ENCODE data around the gene KIRREL3.

The KIRREL3 gene

GRCh38 chr11:126904520-126904919, 96.0 kb downstream of the KIRREL3 start:
- DNase-seq = no peak

- DNase-seq = no peak
Observed at GRCh38 chr11:126901783-126902182, 98.8 kb downstream of the KIRREL3 start.

- no peak for DNase-seq
Observed at GRCh38 chr11:126899961-126900748, 100.4 kb downstream of the KIRREL3 start.

- DNase-seq = no peak
Observed at GRCh38 chr11:126898802-126899201, 101.8 kb downstream of the KIRREL3 start.

- DNase-seq = no peak
Observed at GRCh38 chr11:126897430-126897829, 103.1 kb downstream of the KIRREL3 start.

- no peak for DNase-seq
Observed at GRCh38 chr11:126896025-126896424, 104.5 kb downstream of the KIRREL3 start.

- no peak for DNase-seq
Observed at GRCh38 chr11:126893796-126894195, 106.8 kb downstream of the KIRREL3 start.

GRCh38 chr11:126892756-126893155, 107.8 kb downstream of the KIRREL3 start:
- DNase-seq = no peak

- no peak for DNase-seq
Observed at GRCh38 chr11:126891556-126892217, 108.9 kb downstream of the KIRREL3 start.

- no peak for DNase-seq
Observed at GRCh38 chr11:126890561-126890960, 110.0 kb downstream of the KIRREL3 start.

GRCh38 chr11:126888115-126888712, 112.4 kb downstream of the KIRREL3 start:
- DNase-seq = no peak

GRCh38 chr11:126886636-126887035, 113.9 kb downstream of the KIRREL3 start:
- no peak for DNase-seq

- DNase-seq = no peak
Observed at GRCh38 chr11:126886085-126886484, 114.5 kb downstream of the KIRREL3 start.

GRCh38 chr11:126884594-126884993, 116.0 kb downstream of the KIRREL3 start:
- no peak for DNase-seq

GRCh38 chr11:126884192-126884591, 116.4 kb downstream of the KIRREL3 start:
- DNase-seq = no peak

- DNase-seq = no peak
Observed at GRCh38 chr11:126880872-126881271, 119.7 kb downstream of the KIRREL3 start.

- no peak for DNase-seq
Observed at GRCh38 chr11:126879516-126879915, 121.1 kb downstream of the KIRREL3 start.

- DNase-seq = no peak
Observed at GRCh38 chr11:126878913-126879482, 121.6 kb downstream of the KIRREL3 start.

- DNase-seq = no peak
Observed at GRCh38 chr11:126874831-126875230, 125.7 kb downstream of the KIRREL3 start.

GRCh38 chr11:126874276-126874675, 126.3 kb downstream of the KIRREL3 start:
- DNase-seq = no peak

GRCh38 chr11:126871792-126872191, 128.8 kb downstream of the KIRREL3 start:
- DNase-seq = no peak

- no peak for DNase-seq
Observed at GRCh38 chr11:126870021-126870420, 130.5 kb downstream of the KIRREL3 start.

- DNase-seq = no peak
Observed at GRCh38 chr11:126868741-126869140, 131.8 kb downstream of the KIRREL3 start.

GRCh38 chr11:126864934-126865333, 135.6 kb downstream of the KIRREL3 start:
- DNase-seq = no peak

Data from suppressor macrophage treated with lipopolysaccharide for 1 hour (primary cell).